Measurements from ENCODE around the gene RTL9. TPM values are rescaled to one million over a fixed set of nuclear protein-coding genes. Genes with fewer than 3 reads are reported as not detected.

Gene RTL9
- polyA plus RNA-seq = 2.9 TPM in 1 of 2 replicates, not detected in the other

DNA sequence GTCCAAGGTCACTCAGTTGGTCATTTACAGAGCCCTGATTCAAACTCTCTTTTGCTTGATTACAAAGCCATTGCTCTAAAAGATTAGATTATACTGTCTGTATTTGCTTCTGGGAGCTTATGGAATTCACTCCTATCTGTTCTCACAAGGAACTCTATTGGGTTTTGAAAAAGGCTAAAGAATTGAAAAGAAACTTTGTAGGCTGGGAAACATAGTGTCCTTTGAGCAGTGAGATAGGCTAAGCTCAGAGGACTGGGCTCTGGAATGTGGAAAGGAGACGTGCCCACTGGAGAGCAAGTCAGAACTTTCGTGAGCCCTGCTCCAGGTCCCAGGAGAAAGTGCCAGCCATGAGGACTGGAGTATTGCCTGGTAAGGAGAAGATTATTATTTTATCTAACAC is at the start of gene RTL9:
Gene RTL9 (plus strand): TSS at position 301 of the 400 bp plus-strand sequence. CDS start 91,770 bp downstream, outside the sequence.

DNA sequence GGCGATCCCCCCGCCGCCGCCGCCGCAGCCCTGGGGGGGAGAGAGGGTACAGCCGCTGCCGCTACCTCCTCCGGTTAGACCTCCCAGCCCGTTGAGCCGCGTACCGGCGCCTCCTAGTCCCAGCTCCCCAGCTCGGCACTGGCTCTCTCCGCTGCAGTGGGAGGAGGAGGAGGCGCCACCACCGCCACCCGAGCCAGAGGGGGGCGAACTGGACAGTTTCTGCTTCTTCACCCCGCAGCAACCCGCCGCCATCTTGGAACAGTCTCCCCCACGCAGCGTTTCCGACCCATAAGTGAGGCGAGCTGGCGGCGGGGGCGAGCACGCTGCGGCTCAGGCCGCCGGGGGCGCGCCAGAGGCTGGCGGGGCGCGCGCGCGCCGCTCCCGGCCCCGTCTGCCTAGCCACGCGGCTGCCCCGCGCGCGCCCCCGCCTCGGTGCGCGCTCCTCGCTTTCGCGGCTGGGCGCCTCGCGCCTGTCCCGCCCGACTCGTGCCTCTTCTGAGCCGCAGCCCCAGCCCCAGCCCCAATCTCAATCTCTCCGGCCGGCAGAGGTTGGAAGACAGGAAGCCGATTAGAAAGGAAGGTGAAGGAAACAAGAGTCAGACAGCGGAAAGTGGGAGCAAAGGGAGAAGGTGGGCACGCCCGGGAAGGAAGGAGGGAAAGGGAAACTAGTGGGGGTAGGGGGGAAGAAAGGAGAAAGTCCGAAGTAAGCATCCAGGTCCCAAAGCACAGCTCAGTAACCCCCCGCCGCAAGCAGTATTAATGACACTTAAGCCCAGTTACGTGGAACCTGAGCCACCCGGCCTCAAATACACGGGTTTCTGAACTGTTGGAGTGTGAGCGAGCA is 40.6 kb upstream of the RTL9 start, which contains the start of gene AMMECR1:
Gene AMMECR1 (minus strand): TSS at position 266 of the 844 bp plus-strand sequence. CDS start 14 bp downstream, at position 252.

Other genes with a start within 250 kb of the RTL9 start
- 1.3 and 4.5 TPM in 2 replicates for gene AMMECR1, start 40.8 kb upstream of the RTL9 start, polyA plus RNA-seq

Data from Purkinje cell (primary cell).